RPMI8226 (cell line): ENCODE results near the gene MUC5B.

Source experiments
- DNase-seq: peaks from one replicate; pipeline ENCODE4 v3.0.0-alpha.2; 2015

The MUC5B gene

GRCh38 chr11:1270476-1270875 lies 47.6 kb downstream of the MUC5B start:
- no peak for DNase-seq

GRCh38 chr11:1271002-1271401 lies 48.1 kb downstream of the MUC5B start:
- DNase-seq, result no peak

DNA sequence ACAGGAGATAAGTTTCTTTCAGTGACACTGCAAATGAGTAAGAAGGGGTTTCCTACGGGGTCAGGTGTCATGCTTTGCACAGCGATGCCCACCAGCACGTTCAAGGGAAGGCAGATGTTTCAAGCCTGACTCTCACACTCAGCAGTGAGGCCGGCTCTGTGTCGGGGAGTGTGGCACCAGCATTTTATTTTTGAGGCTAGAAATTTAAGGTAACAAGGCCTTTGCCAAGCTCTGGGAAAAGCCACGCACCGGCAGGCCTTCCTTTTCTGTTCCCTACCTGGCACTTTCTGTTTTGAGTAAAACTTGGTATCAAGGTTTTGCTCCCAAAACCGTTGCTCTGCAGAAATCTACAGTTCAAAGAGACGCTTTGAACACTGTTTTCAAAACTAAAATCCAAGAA lies 48.5 kb downstream of the MUC5B start:
- DNase-seq, result no peak

DNA sequence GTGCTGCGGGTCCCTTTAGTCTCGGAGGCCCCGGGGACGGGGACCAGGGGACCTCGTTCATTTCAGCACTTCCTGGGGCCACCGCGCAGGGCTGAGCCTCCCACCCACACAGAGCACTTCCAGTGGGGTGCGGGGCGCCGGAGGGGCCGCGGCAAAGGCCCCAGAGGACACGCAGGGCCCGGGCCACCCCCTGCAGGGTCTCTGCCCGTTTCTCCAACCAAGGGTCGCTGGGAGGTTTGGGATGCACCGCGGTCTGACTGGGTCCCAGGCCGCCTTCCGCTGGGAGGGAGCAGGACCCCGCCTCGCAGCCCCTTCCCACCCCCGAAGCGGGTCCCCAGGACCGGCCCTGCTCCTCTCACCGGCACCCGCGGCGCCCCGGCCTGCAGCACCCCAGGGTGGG lies 49.1 kb downstream of the MUC5B start:
- DNase-seq, result no peak

DNA sequence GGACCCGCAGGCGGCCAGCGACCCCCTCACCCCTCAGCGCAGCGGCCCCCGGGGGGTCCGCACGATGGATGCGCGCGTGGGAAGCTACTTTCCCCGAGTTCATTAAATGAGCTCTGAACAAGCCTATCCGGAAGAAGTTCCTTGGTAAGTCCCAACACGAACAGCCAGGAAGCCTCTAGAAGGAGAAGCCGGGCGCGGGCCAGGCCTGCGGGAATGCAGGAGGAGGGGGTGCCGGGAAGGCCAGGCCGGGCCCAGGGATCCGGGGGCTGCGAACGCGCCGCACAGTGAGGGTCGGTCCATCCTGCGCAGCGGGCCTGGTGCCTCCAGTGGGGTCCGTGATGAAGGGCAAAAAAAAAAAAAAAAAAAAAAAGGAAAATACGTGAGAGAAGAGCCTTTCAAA lies 49.7 kb downstream of the MUC5B start:
- DNase-seq, result no peak

- no peak for DNase-seq
Observed at GRCh38 chr11:1274501-1274900, 51.6 kb downstream of the MUC5B start.

- DNase-seq, result no peak
Observed at GRCh38 chr11:1275021-1275420, 52.2 kb downstream of the MUC5B start.

DNA sequence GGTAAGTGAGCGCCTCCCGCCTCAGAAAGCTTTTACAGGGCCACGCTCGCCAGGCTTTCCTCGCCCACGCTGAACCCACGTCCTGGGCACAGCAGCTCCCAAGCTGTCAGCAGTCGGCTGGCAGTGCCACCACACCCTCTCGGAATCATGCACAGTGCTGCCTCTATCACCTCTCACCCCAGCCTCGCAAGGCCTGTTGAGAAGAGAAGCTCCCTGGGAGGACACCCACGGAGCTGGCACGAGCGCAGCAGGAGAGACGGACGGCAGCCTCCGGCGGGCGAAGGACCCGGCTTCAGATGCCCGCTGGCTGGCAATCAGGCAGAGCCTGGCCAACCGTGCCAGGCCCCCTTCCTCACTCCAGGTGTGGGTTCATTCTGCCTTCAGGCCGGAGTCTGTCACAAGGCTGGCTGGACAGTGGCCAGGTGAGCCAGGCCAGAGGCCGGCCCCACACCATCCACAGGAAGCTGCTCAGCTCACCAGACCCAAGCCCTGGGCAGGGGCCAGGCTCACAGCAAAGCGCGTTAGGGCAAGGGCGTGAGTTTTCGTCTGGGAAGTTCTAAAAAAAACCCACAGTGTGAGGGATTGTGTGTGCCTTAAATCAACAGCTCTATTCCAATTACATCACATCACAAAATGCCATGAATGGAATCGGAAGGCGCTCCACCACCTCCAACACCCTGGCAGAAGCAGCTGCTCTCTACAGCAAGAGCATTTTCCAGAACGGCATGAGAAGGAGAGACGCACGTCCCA lies 53.4 kb downstream of the MUC5B start:
- DNase-seq, result no peak

GRCh38 chr11:1276866-1277615 lies 54.2 kb downstream of the MUC5B start:
- no peak for DNase-seq

DNA sequence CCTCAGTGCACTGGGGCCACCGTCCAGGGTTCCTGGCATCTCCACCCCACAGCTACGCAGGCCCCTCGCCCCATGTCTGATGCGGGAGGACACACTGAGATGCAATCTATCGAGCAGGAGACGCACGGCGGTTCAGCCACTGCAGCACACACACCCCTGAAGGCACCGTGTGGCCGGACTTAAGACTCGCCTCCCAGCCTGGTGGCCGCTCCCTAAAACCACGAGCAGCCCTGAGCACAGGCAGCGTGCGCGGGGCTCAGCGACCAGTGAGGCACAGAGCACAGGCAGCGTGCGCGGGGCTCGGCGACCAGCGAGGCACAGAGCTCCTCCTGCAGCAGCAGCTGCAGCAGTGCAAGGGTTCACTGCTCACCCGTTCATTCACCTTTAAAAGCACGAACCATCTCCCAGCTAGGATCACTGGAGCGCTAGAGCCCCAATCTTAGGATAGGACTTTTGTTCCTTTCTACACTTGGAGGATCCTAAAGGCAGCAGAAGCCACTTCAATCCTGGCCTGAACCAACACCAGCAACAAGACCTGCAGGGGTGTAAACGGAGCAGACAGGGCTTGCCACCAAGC lies 55.2 kb downstream of the MUC5B start:
- DNase-seq, result no peak

- DNase-seq, result no peak
Observed at GRCh38 chr11:1278766-1279673, 56.2 kb downstream of the MUC5B start.

- no peak for DNase-seq
Observed at GRCh38 chr11:1279674-1280055, 56.8 kb downstream of the MUC5B start.

DNA sequence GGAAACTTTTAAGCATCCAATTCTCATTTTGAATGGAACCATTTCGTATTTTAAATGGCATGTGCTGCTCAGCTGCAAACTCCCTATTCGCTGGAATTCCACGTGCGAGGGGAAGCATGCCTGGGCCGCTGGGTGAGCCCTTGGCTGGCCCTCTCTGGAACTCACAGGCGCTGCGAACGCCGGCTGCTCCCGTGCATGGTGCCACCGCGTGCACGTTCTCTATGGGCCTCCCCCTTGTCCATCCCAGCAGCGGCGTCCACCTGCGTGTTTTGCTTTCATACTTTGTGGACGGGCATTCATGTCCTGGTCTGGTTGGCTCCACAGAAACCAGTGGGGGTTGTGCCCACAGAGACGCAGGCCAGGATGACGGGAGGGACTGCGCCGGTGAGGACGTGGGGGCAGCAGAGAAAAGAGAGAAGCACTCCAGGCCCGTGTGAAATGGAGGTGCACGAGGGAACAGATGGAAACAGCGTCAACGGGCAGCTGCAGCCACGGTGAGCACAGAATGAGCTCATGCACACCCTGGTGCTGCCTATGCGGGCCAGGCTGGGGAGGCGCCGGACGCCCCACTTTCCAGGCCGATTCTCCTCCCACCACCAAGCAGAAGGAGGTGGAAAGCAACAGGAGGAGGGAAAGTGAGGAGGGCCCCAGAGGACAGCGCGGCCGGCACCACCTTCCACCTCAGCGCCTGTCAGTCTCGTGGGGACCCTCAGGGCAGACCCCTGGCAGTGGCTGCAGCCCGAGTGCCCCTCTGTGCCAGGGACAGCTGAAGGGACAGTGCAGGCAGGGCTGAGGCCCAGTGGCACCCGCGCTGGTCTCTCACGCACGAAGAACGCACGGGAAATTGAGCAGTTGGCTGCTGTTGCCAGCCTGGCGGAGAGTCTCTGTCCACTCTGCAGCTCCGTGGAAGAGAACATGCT lies 57.5 kb downstream of the MUC5B start:
- DNase-seq, result no peak

DNA sequence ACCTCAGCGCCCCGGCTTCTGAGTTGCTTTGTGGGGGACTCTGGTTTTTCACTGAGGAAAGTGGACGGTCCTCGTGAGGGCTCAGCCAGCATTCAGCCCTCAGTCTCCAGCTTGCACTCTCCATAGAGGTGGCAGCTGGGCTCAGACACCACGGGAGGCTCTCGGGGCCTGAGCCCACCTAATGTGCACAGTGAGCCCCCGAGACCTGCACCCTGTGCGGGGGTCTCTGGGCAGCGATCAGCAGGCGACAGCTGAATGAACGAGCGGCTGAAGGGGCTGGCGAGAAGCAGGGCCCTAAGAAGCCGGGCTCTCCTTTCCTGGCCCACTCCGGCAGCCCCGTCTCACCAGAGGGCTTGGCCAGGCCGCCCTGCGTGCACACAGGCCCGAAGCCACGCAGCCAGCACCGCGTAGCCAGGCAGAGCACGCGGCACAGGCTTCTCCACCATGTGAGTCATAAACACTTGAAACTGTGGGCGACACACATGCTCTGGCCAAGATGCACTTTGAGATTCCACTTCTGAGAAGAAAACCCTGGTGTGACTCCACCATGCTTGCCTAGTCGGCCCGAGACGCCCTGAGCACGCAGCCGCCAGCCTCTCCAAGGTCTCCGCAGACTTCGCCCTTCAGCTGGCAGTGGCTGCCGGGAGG lies 58.6 kb downstream of the MUC5B start:
- no peak for DNase-seq

DNA sequence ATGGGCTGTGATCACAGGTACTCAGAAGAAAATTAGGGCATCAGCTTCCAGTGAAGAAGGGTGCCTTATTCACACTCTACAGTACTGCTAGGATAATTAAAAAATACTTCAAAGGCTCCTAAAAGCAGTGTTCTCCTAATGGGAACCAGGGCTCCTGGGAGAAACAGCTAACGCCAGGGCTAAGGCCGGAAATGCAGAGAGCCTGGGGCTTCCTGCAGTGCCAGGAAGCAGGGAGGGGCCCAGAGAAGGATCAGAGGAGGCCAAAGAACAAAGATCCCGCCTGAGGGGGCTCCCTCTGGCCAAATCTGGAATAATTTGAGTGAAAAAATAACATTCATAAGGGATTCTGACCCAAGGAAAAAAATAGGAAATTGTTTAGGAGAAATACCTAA lies 59.1 kb downstream of the MUC5B start:
- no peak for DNase-seq

DNA sequence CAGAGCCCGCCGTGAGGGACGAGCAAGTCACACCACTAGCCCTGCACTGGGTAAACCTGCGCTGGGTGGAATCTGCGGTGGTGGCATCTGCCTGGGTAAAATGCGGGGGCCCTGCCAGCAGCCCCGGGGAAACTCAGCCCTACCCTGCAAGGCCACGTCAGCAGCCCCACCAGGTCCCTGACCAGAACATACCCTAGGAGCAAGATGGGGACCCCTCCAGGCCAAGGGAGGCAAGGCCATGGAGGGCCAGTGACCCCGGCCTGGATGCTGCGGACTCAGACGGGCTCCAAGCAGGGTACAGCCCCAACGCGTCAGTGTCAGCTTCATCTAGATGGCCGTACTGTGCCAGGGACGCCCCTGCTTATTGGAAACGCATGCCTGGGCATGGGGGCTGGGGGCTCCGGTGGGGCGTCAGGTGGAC lies 60.2 kb downstream of the MUC5B start:
- DNase-seq, result no peak

DNA sequence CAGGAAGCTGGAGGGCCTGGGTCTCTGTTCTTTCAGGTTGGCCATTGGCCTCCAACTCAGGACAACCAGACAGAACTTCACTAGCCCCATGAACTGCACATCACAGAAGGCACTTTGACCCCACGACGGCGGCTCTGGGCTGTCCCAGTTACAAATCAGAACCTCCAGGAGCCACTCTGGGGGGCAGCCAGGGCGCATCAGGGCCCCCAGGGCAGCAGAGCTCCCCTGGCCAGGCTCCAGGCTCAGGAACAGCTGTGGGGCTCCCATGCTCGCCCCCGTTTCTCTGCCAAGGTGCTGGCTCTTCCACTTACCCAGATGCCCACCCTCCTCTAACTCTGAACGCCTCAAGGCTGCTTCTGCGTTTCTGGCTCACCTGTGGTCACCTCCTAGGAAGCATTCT lies 61.0 kb downstream of the MUC5B start:
- no peak for DNase-seq

- DNase-seq, result no peak
Observed at GRCh38 chr11:1285316-1285744, 62.5 kb downstream of the MUC5B start.

DNA sequence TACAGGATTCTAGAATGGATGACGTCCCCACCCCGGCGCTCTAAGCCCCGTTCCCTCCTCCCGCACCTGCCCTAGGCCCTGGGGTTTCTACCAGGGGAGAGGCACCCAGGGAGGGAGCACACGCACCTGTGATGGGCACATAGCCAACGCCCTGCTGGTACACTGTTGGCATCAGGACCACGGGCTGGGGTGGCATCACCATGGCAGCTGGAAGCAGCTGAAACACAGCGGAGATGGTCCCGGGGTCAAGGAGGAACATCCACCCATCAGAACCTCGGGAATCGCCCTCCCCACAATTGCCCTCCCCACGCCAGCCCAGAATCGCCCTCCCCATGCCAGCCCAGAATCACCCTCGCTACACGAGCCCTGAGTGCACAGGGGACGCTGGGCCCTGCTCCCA lies 63.0 kb downstream of the MUC5B start:
- DNase-seq, result no peak

DNA sequence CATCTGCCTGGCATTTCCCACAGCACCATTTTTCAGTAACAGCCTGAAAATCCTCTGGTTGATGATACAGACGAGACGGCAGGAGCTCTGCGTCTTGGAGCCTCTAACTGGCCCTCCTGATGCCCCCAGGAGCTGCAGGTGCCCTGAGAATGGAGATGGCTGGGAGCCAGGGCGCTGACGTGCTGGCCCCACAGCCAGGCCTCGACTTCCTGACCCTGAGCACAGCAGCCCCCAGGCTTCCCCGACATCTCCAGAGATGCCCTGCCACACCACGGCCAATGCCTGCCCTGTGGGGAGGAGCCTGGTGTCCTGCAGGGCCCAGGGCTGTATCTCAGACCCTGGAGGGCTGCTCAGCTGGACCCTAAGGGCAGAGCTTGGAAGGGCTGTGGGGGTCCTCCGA lies 65.1 kb downstream of the MUC5B start:
- DNase-seq, result no peak

GRCh38 chr11:1288426-1289151 lies 65.7 kb downstream of the MUC5B start:
- DNase-seq, result no peak
